GM12891 (cell line): ENCODE results near the gene KRT78.
"Not testable (repeated sequence)": the region's sequence is repeated elsewhere in the genome, so short reads cannot be mapped to it uniquely, and the experiment has no call there.

Source experiments
- DNase-seq: peaks from one replicate; pipeline ENCODE4 v3.0.0; 2011; ENCODE audit warnings: low spot score; ENCODE audit not compliant: insufficient read length
- FAIRE-seq: peaks from 2 replicates; lab custom pipeline; 2011; peaks lifted over from hg19 to GRCh38; lab: Jason Lieb, UNC
- PAX5 ChIP-seq: IDR thresholded peaks from 2 replicates; pipeline ENCODE4 v1.6.1; 2011; ENCODE audit warnings: low read length, moderate library complexity, mild to moderate bottlenecking; ENCODE audit not compliant: insufficient read depth, severe bottlenecking
- POLR2A ChIP-seq: IDR thresholded peaks from 2 replicates; pipeline ENCODE4 v1.6.1; 2011; ENCODE audit warnings: low read depth, low read length, control low read depth
- POLR2AphosphoS5 ChIP-seq: IDR thresholded peaks from 2 replicates; pipeline ENCODE4 v1.6.1; 2011; ENCODE audit warnings: low read depth, low read length, control low read depth
- POU2F2 ChIP-seq: IDR thresholded peaks from 2 replicates; pipeline ENCODE4 v1.6.1; 2011; ENCODE audit warnings: low read depth, mild to moderate bottlenecking, control low read depth, low read length, moderate library complexity
- SPI1 ChIP-seq: IDR thresholded peaks from 2 replicates; pipeline ENCODE4 v1.6.1; 2011; ENCODE audit warnings: low read depth, low read length, control low read depth
- TAF1 ChIP-seq: IDR thresholded peaks from 2 replicates; pipeline ENCODE4 v1.6.1; 2011; ENCODE audit warnings: low read depth, low read length, control low read depth

The KRT78 gene

GRCh38 chr12:52796429-52796794, 52.4 kb downstream of the KRT78 start:
- FAIRE-seq, result no peak

GRCh38 chr12:52795694-52796428, 52.9 kb downstream of the KRT78 start, which contains the start of gene KRT3:
Gene KRT3, minus strand, starts transcription at chr12:52796117. Its CDS starts 75 bp downstream, at chr12:52796042.
- FAIRE-seq (no peak), DNase-seq (no peak)

More at GRCh38 chr12:52796429-52796794, 52.4 kb downstream of the KRT78 start:
- no peak for DNase-seq
- no peak for TF ChIP-seq POLR2A
- no peak for TF ChIP-seq SPI1
- no peak for TF ChIP-seq TAF1
- TF ChIP-seq POLR2AphosphoS5, result no peak
- TF ChIP-seq POU2F2, result no peak
- TF ChIP-seq PAX5, result no peak

GRCh38 chr12:52795332-52795674, 53.5 kb downstream of the KRT78 start:
- FAIRE-seq, DNase-seq: not testable (repeated sequence)

More at GRCh38 chr12:52795694-52796428, 52.9 kb downstream of the KRT78 start, which contains the start of gene KRT3:
- TF ChIP-seq POLR2A (no peak), POU2F2 (no peak), SPI1 (no peak), TAF1 (no peak), POLR2AphosphoS5 (no peak), PAX5 (no peak)

- FAIRE-seq (no peak), DNase-seq (no peak)
- TF ChIP-seq PAX5 (no peak), POU2F2 (no peak), TAF1 (no peak), POLR2AphosphoS5 (no peak), POLR2A (no peak), SPI1 (no peak)
Observed at GRCh38 chr12:52794479-52795331, 54.1 kb downstream of the KRT78 start.

- TF ChIP-seq TAF1 (no peak), POLR2AphosphoS5 (no peak), POU2F2 (no peak), PAX5 (no peak), SPI1 (no peak), POLR2A (no peak)
- DNase-seq (no peak), FAIRE-seq (no peak)
Observed at GRCh38 chr12:52792185-52793029, 56.4 kb downstream of the KRT78 start.

- no peak for TF ChIP-seq POLR2AphosphoS5
- TF ChIP-seq TAF1, result no peak
- TF ChIP-seq PAX5, result no peak
- no peak for TF ChIP-seq POU2F2
- TF ChIP-seq POLR2A, result no peak
- no peak for TF ChIP-seq SPI1
- FAIRE-seq (no peak), DNase-seq (no peak)
Observed at GRCh38 chr12:52791271-52792184, 57.3 kb downstream of the KRT78 start.

GRCh38 chr12:52790427-52791270, 58.1 kb downstream of the KRT78 start:
- DNase-seq (no peak), FAIRE-seq (no peak)
- no peak for TF ChIP-seq POLR2AphosphoS5

GRCh38 chr12:52789637-52790426, 59.0 kb downstream of the KRT78 start:
- DNase-seq (no peak), FAIRE-seq (no peak)
- TF ChIP-seq PAX5 (no peak), POLR2A (no peak), TAF1 (no peak), POLR2AphosphoS5 (no peak), SPI1 (no peak), POU2F2 (no peak)
